Astrocyte (in vitro differentiated cells and primary cell): Measurements from ENCODE around the gene NPIPA7.
"Not testable (repeated sequence)": the region's sequence is repeated elsewhere in the genome, so short reads cannot be mapped to it uniquely, and the experiment has no call there.

Experiments
- CTCF ChIP-seq: IDR thresholded peaks from 2 replicates; pipeline ENCODE4 v1.5.1; 2011; ENCODE audit warnings: low read depth, mild to moderate bottlenecking, inconsistent platforms, low read length, moderate library complexity; ENCODE audit not compliant: insufficient read depth
- EZH2 ChIP-seq: IDR thresholded peaks from 2 replicates; pipeline ENCODE4 v1.6.1; 2012; ENCODE audit warnings: mild to moderate bottlenecking, low read length, inconsistent platforms; ENCODE audit not compliant: insufficient read depth

GRCh38 chr16:16405421-16405820, 26.5 kb downstream of the NPIPA7 start:
- TF ChIP-seq CTCF, EZH2: not testable (repeated sequence)
